GM23338 (cell line): ENCODE measurements around the gene AIP. TPM values are rescaled to one million over a fixed set of nuclear protein-coding genes. Genes with fewer than 3 reads are reported as not detected.

ENCODE experiments used
- ATAC-seq: fragments of 200-7000 bp; cut with Tn5 transposase; 3 replicates; pipeline ENCODE4 v1.9.1; 2020
- DNase-seq: peaks from one replicate; pipeline ENCODE4 v3.0.0-alpha.2; 2015; ENCODE audit warnings: low spot score
- H2AFZ ChIP-seq: fragments of 200-600 bp; sonication (generic); 2 replicates; pipeline ENCODE4 v1.8.0; 2016; ENCODE audit warnings: antibody characterized with exemption, mild to moderate bottlenecking, moderate library complexity
- H3F3A ChIP-seq: fragments of 200-600 bp; sonication (generic); replicated peaks from 2 replicates; pipeline ENCODE4 v1.8.0; 2017; ENCODE audit warnings: antibody characterized with exemption, mixed run types, low read depth
- H3K27ac ChIP-seq: fragments of 200-600 bp; sonication (generic); 2 replicates; pipeline ENCODE4 v1.6.1; 2016; ENCODE audit warnings: low read depth
- H3K27me3 ChIP-seq: fragments of 200-600 bp; sonication (generic); 2 replicates; pipeline ENCODE4 v1.8.0; 2016; ENCODE audit warnings: mild to moderate bottlenecking, mixed run types, moderate library complexity; ENCODE audit not compliant: insufficient read depth
- H3K36me3 ChIP-seq: fragments of 200-600 bp; sonication (generic); 2 replicates; pipeline ENCODE4 v1.8.0; 2016; ENCODE audit warnings: mild to moderate bottlenecking; ENCODE audit not compliant: insufficient read depth
- H3K4me1 ChIP-seq: fragments of 200-600 bp; sonication (generic); 2 replicates; pipeline ENCODE4 v1.8.0; 2016; ENCODE audit warnings: mild to moderate bottlenecking, moderate library complexity; ENCODE audit not compliant: insufficient read depth
- H3K4me2 ChIP-seq: fragments of 200-600 bp; sonication (generic); 2 replicates; pipeline ENCODE4 v1.7.1; 2017; ENCODE audit warnings: mixed run types
- H3K4me3 ChIP-seq: fragments of 200-600 bp; sonication (generic); 2 replicates; pipeline ENCODE4 v1.6.1; 2016; ENCODE audit warnings: mixed run types
- H3K79me2 ChIP-seq: fragments of 200-600 bp; sonication (generic); replicated peaks from 2 replicates; pipeline ENCODE4 v1.8.0; 2017; ENCODE audit warnings: mild to moderate bottlenecking; ENCODE audit not compliant: insufficient read depth
- H3K9me2 ChIP-seq: fragments of 200-600 bp; sonication (generic); 2 replicates; pipeline ENCODE4 v1.8.0; 2017; ENCODE audit not compliant: insufficient read depth
- H4K20me1 ChIP-seq: fragments of 200-600 bp; sonication (generic); replicated peaks from 2 replicates; pipeline ENCODE4 v1.8.0; 2017; ENCODE audit warnings: mild to moderate bottlenecking; ENCODE audit not compliant: insufficient read depth
- H3K27ac Mint-ChIP-seq: 2 replicates; pipeline ENCODE4 v1.8.0; 2020; ENCODE audit warnings: inconsistent platforms, mild to moderate bottlenecking, moderate library complexity, mixed read lengths
- H3K27me3 Mint-ChIP-seq: 3 replicates; pipeline ENCODE4 v1.8.0; 2022; ENCODE audit warnings: low read depth, mild to moderate bottlenecking, moderate library complexity, mixed read lengths, inconsistent platforms; ENCODE audit not compliant: insufficient read depth, poor library complexity
- H3K36me3 Mint-ChIP-seq: 3 replicates; pipeline ENCODE4 v1.8.0; 2021; ENCODE audit warnings: low read depth, mild to moderate bottlenecking, inconsistent platforms, moderate library complexity, mixed read lengths
- H3K4me1 Mint-ChIP-seq: 3 replicates; pipeline ENCODE4 v1.8.0; 2020; ENCODE audit warnings: mild to moderate bottlenecking, inconsistent platforms, mixed read lengths
- H3K4me3 Mint-ChIP-seq: 3 replicates; pipeline ENCODE4 v1.8.0; 2021; ENCODE audit warnings: moderate library complexity, mild to moderate bottlenecking, inconsistent platforms, mixed read lengths
- H3K9me3 Mint-ChIP-seq: 3 replicates; pipeline ENCODE4 v1.8.0; 2020; ENCODE audit warnings: moderate library complexity, mild to moderate bottlenecking, inconsistent platforms, mixed read lengths
- CREB1 ChIP-seq: fragments of 250-450 bp; sonication (Bioruptor Pico); IDR thresholded peaks from 2 replicates; pipeline ENCODE4 v1.5.0; 2020; ENCODE audit warnings: low read depth, mild to moderate bottlenecking, moderate library complexity
- EZH2 ChIP-seq: fragments of 200-600 bp; sonication (generic); IDR thresholded peaks from one replicate; pipeline ENCODE4 v1.8.0; 2017; ENCODE audit warnings: antibody characterized with exemption, mild to moderate bottlenecking, low read depth; ENCODE audit not compliant: unreplicated experiment
- NANOG ChIP-seq: IDR thresholded peaks from 2 replicates; pipeline ENCODE4 v1.6.1; 2016; ENCODE audit warnings: antibody characterized with exemption, borderline replicate concordance
- POLR2AphosphoS5 ChIP-seq: IDR thresholded peaks from 2 replicates; pipeline ENCODE4 v1.6.1; 2016; ENCODE audit warnings: antibody characterized with exemption, low read depth
- ZNF114 ChIP-seq: fragments of 250-450 bp; sonication (Bioruptor Pico); IDR thresholded peaks from 2 replicates; pipeline ENCODE4 v1.5.0; 2020; ENCODE audit warnings: mild to moderate bottlenecking, moderate library complexity
- ZNF331 ChIP-seq: fragments of 250-450 bp; sonication (Bioruptor Pico); IDR thresholded peaks from 2 replicates; pipeline ENCODE4 v1.5.0; 2020; ENCODE audit warnings: low read depth, mild to moderate bottlenecking, moderate library complexity
- polyA plus RNA-seq: library from polyadenylated mRNA; unstranded; fragments of >200 nt; fragmentation: Nextera tagmentation; extraction: Ambion mirVana; gene quantifications from 2 replicates; pipeline ENCODE4 v1.2.1, GENCODE V29; 2016
- total RNA-seq: library from RNA; depleted of rRNA; stranded (reverse); fragments of >200 nt; shearing (Covaris generic); gene quantifications from 2 replicates; pipeline ENCODE4 v1.2.3, GENCODE V29; 2014
- TF ChIP-seq, protein P1 (sequence below), 2 experiments: fragments of 200-600 bp in 1 of 2; sonication (generic) in 1 of 2; conservative IDR thresholded peaks; 2 replicates each; pipeline versions ENCODE4 v1.5.1 to v1.6.1; 2016 to 2017; ENCODE audit warnings: antibody characterized with exemption in 2 of 2, low read depth in 2 of 2, mild to moderate bottlenecking in 2 of 2, moderate library complexity in 1 of 2
- TF ChIP-seq, protein P2 (sequence below): IDR thresholded peaks from one replicate; pipeline ENCODE4 v1.6.1; 2018; ENCODE audit warnings: antibody characterized with exemption; ENCODE audit not compliant: unreplicated experiment
- TF ChIP-seq, protein P3 (sequence below): IDR thresholded peaks from 2 replicates; pipeline ENCODE4 v1.6.1; 2016; ENCODE audit warnings: antibody characterized with exemption

AIP gene
- total and polyA plus RNA-seq, 2 experiments from 2014 or later = 29.1 to 32.1 TPM

DNA sequence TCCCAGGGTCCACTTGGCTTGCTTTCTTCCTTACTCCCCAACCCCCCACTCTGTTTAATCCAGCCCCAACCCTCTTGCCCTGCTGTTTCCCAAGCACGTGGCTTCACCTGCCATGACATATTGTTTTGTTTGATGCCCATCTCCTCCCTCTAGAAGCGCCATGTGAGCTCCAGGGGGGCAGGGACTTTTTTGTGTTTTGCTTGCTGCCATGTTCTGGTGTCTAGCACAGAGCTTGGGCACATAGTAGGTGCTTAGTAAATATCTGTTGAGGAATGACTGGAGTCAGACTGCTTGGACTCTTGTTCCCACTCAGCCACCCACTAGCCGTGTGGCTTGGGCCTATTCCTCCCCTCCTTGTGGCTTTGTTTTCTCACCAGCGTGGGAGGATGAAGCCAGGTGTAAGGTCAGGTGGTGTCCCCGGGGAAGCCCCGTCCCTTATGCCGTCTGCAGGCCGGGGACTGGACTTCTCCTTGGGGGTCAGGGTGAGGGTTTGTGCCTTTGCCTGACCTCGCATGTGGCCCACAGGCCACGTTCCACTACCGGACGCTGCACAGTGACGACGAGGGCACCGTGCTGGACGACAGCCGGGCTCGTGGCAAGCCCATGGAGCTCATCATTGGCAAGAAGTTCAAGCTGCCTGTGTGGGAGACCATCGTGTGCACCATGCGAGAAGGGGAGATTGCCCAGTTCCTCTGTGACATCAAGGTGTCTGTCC lies 3.8 kb downstream of the AIP start (continued):
- TF ChIP-seq, protein P1, sequence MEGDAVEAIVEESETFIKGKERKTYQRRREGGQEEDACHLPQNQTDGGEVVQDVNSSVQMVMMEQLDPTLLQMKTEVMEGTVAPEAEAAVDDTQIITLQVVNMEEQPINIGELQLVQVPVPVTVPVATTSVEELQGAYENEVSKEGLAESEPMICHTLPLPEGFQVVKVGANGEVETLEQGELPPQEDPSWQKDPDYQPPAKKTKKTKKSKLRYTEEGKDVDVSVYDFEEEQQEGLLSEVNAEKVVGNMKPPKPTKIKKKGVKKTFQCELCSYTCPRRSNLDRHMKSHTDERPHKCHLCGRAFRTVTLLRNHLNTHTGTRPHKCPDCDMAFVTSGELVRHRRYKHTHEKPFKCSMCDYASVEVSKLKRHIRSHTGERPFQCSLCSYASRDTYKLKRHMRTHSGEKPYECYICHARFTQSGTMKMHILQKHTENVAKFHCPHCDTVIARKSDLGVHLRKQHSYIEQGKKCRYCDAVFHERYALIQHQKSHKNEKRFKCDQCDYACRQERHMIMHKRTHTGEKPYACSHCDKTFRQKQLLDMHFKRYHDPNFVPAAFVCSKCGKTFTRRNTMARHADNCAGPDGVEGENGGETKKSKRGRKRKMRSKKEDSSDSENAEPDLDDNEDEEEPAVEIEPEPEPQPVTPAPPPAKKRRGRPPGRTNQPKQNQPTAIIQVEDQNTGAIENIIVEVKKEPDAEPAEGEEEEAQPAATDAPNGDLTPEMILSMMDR (conservative IDR thresholded peaks at IDR 0.05; ENCODE audit: low read depth in 2 of 2) = no peak
- no peak for TF ChIP-seq EZH2
- TF ChIP-seq ZNF114 (CRISPR knock-in tag) = no peak

DNA sequence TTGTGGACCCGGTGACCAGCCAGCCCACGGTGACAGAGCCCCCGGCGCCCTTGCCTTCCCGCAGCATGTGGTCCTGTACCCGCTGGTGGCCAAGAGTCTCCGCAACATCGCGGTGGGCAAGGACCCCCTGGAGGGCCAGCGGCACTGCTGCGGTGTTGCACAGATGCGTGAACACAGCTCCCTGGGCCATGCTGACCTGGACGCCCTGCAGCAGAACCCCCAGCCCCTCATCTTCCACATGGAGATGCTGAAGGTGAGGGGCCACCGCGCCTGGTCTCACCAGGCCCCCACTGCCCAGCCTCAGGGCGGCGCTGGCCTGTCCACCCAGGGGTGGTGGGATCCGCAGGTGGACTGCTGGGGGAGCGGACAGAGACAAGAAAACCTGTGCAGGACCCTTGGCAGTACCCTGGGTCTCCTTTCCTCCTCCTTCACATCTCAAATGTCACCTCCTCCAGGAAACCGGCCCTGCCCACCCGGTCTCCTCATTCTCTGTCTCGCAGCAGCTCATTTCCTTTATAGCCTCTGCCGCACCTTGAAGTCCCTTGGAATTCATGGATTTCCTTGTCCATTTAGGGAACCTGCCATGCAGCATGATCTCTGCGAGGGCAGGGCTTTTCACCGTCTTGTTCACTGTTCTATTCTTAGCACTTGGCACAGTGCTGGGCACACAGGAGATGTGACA lies 6.5 kb downstream of the AIP start:
- no peaks in the 10 kb centered on the region for H3K4me1 ChIP-seq
- ATAC-seq = no peak
- H3K27ac Mint-ChIP-seq = no peak overlapping the region

DNA sequence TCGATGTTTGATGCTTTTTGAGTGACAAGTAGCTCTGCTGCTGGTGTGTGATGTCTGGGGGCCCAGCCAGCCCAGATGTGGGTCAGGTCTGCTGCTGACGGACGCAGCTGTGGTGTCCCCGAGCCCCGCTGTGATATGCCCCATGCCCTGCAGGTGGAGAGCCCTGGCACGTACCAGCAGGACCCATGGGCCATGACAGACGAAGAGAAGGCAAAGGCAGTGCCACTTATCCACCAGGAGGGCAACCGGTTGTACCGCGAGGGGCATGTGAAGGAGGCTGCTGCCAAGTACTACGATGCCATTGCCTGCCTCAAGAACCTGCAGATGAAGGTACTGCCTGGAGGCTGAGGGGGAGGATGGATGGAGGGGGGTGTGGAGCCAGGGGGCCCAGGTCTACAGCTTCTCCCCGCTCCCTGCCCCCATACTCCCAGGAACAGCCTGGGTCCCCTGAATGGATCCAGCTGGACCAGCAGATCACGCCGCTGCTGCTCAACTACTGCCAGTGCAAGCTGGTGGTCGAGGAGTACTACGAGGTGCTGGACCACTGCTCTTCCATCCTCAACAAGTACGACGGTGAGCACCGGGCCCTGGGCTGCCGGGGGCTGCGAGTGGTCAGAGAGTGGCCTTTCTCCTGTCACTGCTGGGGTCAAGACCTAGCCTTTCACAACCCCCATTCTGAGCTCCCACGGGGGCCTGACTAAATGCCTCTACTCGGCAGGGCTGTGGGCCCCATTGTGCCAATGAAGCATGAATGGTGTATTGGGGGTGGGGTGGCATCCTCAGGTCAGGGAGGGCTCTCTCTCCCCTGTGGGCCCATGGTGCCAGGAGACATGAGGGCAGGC lies 7.3 kb downstream of the AIP start:
- 0 out of 2 replicates have a peak, but pooled peaks cover 3% of the 10 kb centered on the region for H3F3A ChIP-seq
- Mint-ChIP-seq H3K4me3 (no peak overlapping the region; the same call in 2 of the 3 replicates), H3K36me3 (peaks cover 9% of the 10 kb centered on the region; the same call in 1 of the 3 replicates), H3K4me1 (peaks cover 7% of the 10 kb centered on the region), H3K27ac (no peak overlapping the region), H3K27me3 (peaks cover 8% of the 10 kb centered on the region), H3K9me3 (no peaks in the 10 kb centered on the region)
- H4K20me1 ChIP-seq = no peaks in the 10 kb centered on the region; the same call in 1 of the 2 replicates
- H3K27me3 ChIP-seq = no peaks in the 10 kb centered on the region
- no peak overlapping the region for H2AFZ ChIP-seq
- ATAC-seq = no peak
- no peak overlapping the region for H3K4me3 ChIP-seq
- no peaks in the 10 kb centered on the region; the same call in 1 of the 2 replicates for H3K36me3 ChIP-seq
- no peaks in the 10 kb centered on the region for H3K4me1 ChIP-seq
- H3K9me2 ChIP-seq = no peaks in the 10 kb centered on the region
- no peaks in the 10 kb centered on the region for H3K79me2 ChIP-seq
- DNase-seq = no peak
- H3K27ac ChIP-seq = no peak overlapping the region
- H3K4me2 ChIP-seq = no peak overlapping the region
- TF ChIP-seq NANOG (no peak), POLR2AphosphoS5 (no peak), ZNF114 (CRISPR knock-in tag) (no peak), ZNF331 (no peak), CREB1 (CRISPR knock-in tag) (no peak)
- TF ChIP-seq, protein P1 (conservative IDR thresholded peaks at IDR 0.05; ENCODE audit: low read depth in 2 of 2) = no peak
- TF ChIP-seq, protein P2, sequence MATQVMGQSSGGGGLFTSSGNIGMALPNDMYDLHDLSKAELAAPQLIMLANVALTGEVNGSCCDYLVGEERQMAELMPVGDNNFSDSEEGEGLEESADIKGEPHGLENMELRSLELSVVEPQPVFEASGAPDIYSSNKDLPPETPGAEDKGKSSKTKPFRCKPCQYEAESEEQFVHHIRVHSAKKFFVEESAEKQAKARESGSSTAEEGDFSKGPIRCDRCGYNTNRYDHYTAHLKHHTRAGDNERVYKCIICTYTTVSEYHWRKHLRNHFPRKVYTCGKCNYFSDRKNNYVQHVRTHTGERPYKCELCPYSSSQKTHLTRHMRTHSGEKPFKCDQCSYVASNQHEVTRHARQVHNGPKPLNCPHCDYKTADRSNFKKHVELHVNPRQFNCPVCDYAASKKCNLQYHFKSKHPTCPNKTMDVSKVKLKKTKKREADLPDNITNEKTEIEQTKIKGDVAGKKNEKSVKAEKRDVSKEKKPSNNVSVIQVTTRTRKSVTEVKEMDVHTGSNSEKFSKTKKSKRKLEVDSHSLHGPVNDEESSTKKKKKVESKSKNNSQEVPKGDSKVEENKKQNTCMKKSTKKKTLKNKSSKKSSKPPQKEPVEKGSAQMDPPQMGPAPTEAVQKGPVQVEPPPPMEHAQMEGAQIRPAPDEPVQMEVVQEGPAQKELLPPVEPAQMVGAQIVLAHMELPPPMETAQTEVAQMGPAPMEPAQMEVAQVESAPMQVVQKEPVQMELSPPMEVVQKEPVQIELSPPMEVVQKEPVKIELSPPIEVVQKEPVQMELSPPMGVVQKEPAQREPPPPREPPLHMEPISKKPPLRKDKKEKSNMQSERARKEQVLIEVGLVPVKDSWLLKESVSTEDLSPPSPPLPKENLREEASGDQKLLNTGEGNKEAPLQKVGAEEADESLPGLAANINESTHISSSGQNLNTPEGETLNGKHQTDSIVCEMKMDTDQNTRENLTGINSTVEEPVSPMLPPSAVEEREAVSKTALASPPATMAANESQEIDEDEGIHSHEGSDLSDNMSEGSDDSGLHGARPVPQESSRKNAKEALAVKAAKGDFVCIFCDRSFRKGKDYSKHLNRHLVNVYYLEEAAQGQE = no peak

More for the DNA sequence above, 6.5 kb downstream of the AIP start:
- Histone ChIP-seq H3K9me2 (no peaks in the 10 kb centered on the region), H4K20me1 (no peaks in the 10 kb centered on the region; the same call in 1 of the 2 replicates), H2AFZ (no peak overlapping the region), H3F3A (0 out of 2 replicates have a peak, but pooled peaks cover 3% of the 10 kb centered on the region), H3K79me2 (no peaks in the 10 kb centered on the region), H3K27me3 (no peaks in the 10 kb centered on the region), H3K4me2 (no peak overlapping the region), H3K27ac (no peak overlapping the region), H3K36me3 (no peaks in the 10 kb centered on the region; the same call in 1 of the 2 replicates), H3K4me3 (no peak overlapping the region)
- TF ChIP-seq, protein P3, sequence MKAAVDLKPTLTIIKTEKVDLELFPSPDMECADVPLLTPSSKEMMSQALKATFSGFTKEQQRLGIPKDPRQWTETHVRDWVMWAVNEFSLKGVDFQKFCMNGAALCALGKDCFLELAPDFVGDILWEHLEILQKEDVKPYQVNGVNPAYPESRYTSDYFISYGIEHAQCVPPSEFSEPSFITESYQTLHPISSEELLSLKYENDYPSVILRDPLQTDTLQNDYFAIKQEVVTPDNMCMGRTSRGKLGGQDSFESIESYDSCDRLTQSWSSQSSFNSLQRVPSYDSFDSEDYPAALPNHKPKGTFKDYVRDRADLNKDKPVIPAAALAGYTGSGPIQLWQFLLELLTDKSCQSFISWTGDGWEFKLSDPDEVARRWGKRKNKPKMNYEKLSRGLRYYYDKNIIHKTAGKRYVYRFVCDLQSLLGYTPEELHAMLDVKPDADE = no peak
- no peak for DNase-seq
- H3K4me1 Mint-ChIP-seq = peaks cover 14% of the 10 kb centered on the region
- peaks cover 14% of the 10 kb centered on the region; the same call in 1 of the 3 replicates for H3K36me3 Mint-ChIP-seq
- H3K9me3 Mint-ChIP-seq = no peaks in the 10 kb centered on the region; the same call in 2 of the 3 replicates
- H3K4me3 Mint-ChIP-seq = no peak overlapping the region; the same call in 2 of the 3 replicates
- H3K27me3 Mint-ChIP-seq = peaks cover 9% of the 10 kb centered on the region
